Effector memory CD4-positive, alpha-beta T cell (primary cell): ENCODE results near the gene HIPK1.
"Not testable (repeated sequence)": the region's sequence is repeated elsewhere in the genome, so short reads cannot be mapped to it uniquely, and the experiment has no call there.

Experiments used
- DNase-seq, 3 donors: peaks; one replicate each; pipeline ENCODE4 v3.0.0-alpha.2; 2020
- H3K27ac ChIP-seq: 2 replicates; pipeline ENCODE4 v1.7.0; 2013; ENCODE audit warnings: mild to moderate bottlenecking, low read length, moderate library complexity; ENCODE audit not compliant: insufficient read depth, poor library complexity, severe bottlenecking
- H3K27me3 ChIP-seq: replicated peaks from 2 replicates; pipeline ENCODE4 v1.7.0; 2013; ENCODE audit warnings: mild to moderate bottlenecking, low read length; ENCODE audit not compliant: insufficient read depth, control insufficient read depth, poor library complexity, severe bottlenecking
- H3K36me3 ChIP-seq: 2 replicates; pipeline ENCODE4 v1.7.0; 2013; ENCODE audit warnings: mild to moderate bottlenecking, low read length, moderate library complexity; ENCODE audit not compliant: control insufficient read depth, insufficient read depth
- H3K4me1 ChIP-seq: 2 replicates; pipeline ENCODE4 v1.7.0; 2013; ENCODE audit warnings: low read length, mild to moderate bottlenecking; ENCODE audit not compliant: control insufficient read depth, insufficient read depth, poor library complexity, severe bottlenecking
- H3K4me3 ChIP-seq: 2 replicates; pipeline ENCODE4 v1.7.0; 2013; ENCODE audit warnings: low read length, low read depth, mild to moderate bottlenecking; ENCODE audit not compliant: insufficient read depth, poor library complexity, severe bottlenecking
- H3K9me3 ChIP-seq: 2 replicates; pipeline ENCODE4 v1.7.0; 2013; ENCODE audit warnings: mild to moderate bottlenecking, low read length, moderate library complexity; ENCODE audit not compliant: control insufficient read depth

Gene HIPK1

DNA sequence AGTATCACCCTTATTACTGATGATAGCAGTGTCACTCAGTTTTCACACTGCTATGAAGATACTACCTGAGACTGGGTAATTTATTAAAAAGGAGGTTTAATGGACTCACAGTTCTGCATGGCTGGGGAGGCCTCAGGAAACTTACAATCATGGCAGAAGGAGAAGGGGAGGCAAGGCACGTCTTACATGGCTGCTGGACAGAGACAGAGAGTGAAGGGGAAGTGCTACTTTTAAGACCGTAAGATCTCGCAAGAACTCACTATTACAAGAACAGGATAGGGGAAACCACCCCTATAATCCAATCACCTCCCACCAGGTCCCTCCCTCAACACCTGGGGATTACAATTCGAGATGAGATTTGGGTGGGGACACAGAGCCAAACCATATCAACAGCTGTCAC lies 77.7 kb downstream of the HIPK1 start:
- H3K36me3 ChIP-seq, H3K9me3 ChIP-seq, H3K27ac ChIP-seq, H3K4me1 ChIP-seq, H3K27me3 ChIP-seq, H3K4me3 ChIP-seq, DNase-seq: not testable (repeated sequence)

DNA sequence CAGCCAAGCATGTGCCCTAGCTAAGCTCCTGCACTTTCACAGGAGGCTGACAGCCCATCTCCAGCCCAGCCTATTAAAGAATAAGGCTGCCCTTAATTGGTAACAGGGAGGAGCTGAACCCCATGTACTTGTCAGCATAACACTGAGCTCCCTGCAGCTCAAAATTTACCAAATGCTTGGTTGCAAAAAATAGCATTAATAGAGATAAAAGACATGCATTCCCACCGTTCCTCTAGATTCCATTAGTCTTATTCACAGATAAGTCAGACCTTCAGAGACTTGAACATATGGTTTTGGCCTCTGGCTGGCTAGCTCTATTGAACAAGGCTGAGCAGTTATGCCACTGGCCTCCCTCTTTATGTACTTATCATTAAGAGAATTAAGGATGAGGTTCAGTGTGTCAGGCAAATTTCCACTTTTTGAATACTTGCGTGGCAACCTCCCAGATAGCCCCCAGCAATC lies 79.4 kb downstream of the HIPK1 start:
- no peak for DNase-seq
- H3K4me1 ChIP-seq = no peaks in the 10 kb centered on the region

DNA sequence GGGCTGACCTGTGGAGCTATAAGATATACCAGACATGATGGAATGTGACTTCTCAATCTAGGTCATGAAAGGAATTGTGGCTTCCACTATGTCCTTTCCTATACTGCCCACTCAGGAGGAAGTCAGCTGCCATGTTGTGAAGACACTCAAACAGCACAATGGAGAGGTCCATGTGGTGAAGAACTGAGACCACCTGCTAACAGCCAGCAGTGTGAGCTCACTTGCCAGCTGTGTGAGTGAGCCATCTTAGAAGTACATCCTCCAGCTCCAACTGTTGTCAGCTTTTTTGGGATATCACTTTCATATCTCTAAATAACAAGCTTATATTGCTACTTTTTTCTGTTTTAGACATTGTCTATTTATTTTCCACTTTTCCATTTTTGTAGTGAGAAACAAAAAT lies 79.9 kb downstream of the HIPK1 start:
- Histone ChIP-seq H3K4me1 (no peaks in the 10 kb centered on the region), H3K27me3 (no peaks in the 10 kb centered on the region), H3K36me3 (no peaks in the 10 kb centered on the region), H3K4me3 (no peak overlapping the region), H3K9me3 (no peaks in the 10 kb centered on the region), H3K27ac (no peak overlapping the region)
- DNase-seq = no peak

More for the DNA sequence above, 79.4 kb downstream of the HIPK1 start:
- H3K9me3 ChIP-seq = no peaks in the 10 kb centered on the region
- H3K36me3 ChIP-seq = no peaks in the 10 kb centered on the region
- no peak overlapping the region for H3K4me3 ChIP-seq
- no peaks in the 10 kb centered on the region for H3K27me3 ChIP-seq
- no peak overlapping the region for H3K27ac ChIP-seq

DNA sequence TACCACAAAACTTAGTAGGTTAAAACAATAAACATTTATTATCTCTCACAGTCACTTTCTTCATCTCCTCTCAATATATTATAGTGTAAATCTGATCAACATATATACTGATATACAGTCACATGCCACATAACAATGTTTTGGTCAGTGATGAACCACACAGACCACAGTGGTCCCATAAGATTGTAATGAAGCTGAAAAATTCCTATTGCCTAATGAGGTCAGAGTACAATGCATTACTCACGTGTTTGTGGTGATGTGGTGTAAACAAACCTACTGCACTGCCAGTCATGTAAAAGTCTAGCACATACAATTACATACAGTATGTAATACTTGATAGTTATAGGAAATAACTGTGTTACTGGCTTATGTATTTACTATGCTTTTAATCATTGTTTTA lies 80.3 kb downstream of the HIPK1 start:
- DNase-seq = no peak
- Histone ChIP-seq H3K36me3 (no peaks in the 10 kb centered on the region), H3K4me1 (no peaks in the 10 kb centered on the region), H3K4me3 (no peak overlapping the region), H3K27me3 (no peaks in the 10 kb centered on the region), H3K27ac (no peak overlapping the region), H3K9me3 (no peaks in the 10 kb centered on the region)

DNA sequence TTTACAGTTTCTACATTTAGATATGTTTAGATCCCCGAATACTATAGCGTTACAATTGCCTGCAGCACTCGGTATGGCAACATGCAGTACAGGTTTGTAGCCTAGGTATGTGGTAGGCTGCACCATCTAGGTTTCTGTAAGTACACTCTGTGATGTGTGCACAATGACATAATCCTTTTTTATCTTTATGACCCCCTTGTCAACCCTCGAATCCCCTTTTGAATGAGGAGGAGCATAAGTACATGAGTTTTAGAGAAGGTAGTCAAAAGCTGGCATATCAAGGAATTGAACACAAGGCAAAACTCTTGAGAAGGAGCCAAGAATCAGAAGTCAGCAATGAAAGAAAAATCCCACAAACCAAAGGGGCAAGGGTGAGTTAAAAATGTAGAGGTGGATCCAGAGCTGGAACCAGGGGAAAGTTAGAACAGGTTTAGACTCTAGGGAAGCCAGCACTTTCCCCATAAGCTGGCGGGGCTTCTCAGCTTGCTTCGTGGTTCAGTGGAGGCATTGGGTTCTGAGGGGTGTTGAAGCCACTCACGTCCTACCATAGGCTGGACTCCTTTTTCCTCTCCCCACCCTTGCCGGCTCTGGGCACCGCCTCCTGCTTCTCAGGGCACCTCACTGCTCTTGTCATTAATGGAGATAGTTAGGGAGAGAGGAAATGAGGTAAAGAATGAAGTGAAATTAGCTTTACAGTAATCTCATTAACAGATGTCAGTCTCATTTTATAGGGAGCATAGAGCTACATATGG lies 81.5 kb downstream of the HIPK1 start:
- Histone ChIP-seq H3K4me3 (no peak overlapping the region), H3K27ac (no peak overlapping the region), H3K27me3 (no peaks in the 10 kb centered on the region), H3K36me3 (no peaks in the 10 kb centered on the region), H3K4me1 (no peaks in the 10 kb centered on the region), H3K9me3 (no peaks in the 10 kb centered on the region)
- no peak for DNase-seq

DNA sequence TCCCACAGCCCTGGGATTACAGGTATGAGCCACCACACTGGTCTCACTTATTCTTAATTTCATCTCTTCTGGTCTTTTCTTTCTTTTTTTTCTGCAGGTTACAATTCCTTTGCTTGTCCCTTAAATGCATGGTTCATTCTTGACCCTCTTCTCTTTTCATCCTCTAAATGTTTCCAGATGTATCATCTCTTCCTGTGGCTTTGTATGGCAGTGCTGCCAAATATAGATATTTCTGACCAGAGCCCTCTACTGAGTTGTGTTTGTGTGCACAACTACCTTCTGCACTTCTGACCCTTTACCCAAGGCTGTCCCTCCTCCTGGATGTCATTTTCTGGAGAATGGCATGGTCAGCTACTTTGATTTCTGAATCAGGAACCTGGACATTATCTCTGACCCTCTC lies 82.7 kb downstream of the HIPK1 start:
- Histone ChIP-seq H3K4me1 (no peaks in the 10 kb centered on the region), H3K36me3 (no peaks in the 10 kb centered on the region), H3K9me3 (no peaks in the 10 kb centered on the region), H3K27me3 (no peaks in the 10 kb centered on the region), H3K4me3 (no peak overlapping the region), H3K27ac (no peak overlapping the region)
- no peak for DNase-seq

DNA sequence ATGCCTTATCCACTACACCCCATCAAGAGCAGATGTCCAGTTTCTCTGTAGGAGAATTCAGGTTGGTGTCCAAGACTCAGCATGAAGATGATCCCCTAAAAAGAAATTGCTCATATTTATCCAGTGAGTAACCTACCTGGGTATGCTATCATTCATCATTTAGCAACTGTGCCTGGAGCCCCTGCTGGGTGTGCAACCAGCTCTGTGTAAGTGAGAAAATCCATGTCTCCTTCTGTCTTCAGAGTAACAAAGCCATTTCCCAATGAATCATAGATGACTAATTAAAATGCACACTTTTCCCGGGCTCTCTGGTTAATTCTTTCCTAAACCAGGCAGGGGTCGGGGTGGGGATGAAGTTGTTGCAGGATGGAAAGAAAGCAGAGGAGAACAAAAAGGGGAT lies 86.0 kb downstream of the HIPK1 start:
- H3K27me3 ChIP-seq = no peaks in the 10 kb centered on the region
- DNase-seq = no peak
- no peaks in the 10 kb centered on the region for H3K9me3 ChIP-seq
- no peaks in the 10 kb centered on the region for H3K36me3 ChIP-seq
- H3K27ac ChIP-seq = no peak overlapping the region
- no peaks in the 10 kb centered on the region for H3K4me1 ChIP-seq
- no peak overlapping the region for H3K4me3 ChIP-seq

DNA sequence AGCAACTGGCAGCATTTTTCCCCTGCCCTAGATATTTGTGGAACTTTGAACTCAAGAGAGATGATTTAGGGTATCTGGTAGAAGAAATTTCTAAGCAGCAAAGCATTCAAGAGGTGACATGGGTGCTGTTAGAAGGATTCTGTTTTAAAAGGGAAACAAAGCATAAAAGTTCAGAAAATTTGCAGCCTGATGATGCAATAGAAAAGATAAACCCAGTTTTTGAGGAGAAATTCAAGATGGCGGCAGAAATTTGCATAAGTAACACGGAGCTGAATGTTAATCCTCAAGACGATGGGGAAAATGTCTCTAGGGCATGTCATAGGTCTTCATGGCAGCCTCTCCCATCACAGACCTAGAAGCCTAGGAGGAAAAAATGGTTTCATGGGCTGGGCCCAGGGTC lies 90.6 kb downstream of the HIPK1 start:
- not testable (repeated sequence) for H3K4me1 ChIP-seq, H3K9me3 ChIP-seq, DNase-seq, H3K36me3 ChIP-seq, H3K27ac ChIP-seq, H3K4me3 ChIP-seq, H3K27me3 ChIP-seq

DNA sequence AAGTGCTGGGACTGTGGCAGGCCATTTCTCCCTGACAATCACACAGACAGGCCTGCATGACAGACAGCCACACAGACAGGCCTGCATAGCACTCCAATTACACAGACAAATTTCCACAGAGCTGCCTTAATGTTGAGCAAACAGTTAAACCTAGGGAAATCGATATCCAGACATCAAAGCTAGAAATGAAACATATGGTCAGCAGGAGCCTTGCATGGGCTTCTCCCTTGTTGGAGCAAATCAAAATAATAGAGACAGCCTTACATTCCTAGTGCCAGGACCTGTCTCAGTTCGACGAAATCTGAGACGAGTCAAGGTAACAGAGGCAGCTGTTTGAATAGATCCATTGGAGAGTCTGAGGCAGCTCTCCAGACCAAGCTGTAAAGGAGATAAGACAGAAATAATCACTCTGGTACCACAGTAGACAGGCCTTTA lies 92.6 kb downstream of the HIPK1 start:
- no peaks in the 10 kb centered on the region for H3K27me3 ChIP-seq
- no peak for DNase-seq
- H3K9me3 ChIP-seq = no peaks in the 10 kb centered on the region
- H3K4me3 ChIP-seq = no peak overlapping the region
- no peaks in the 10 kb centered on the region for H3K4me1 ChIP-seq
- H3K27ac ChIP-seq = no peak overlapping the region
- H3K36me3 ChIP-seq = no peaks in the 10 kb centered on the region

DNA sequence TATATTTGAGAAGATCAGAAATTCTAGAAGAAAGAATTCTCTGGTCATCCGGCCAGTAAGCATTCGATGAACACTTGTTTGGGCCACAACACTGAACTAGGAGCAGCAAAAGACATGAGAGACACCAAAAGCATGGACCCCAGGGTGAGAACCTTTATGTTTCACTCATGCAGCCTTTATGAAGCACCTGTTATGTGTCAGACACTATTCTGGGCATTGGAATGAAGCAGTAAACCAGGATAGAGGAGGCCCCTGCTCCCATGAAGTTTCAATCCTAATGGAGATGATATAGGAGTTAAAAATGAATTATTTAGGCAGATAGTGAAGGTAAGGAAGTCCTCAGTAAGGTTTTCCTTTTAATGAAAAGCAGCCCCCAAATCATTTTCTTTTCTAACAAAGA lies 93.8 kb downstream of the HIPK1 start:
- no peak for DNase-seq
- Histone ChIP-seq H3K4me3 (no peak overlapping the region), H3K36me3 (no peaks in the 10 kb centered on the region), H3K4me1 (no peaks in the 10 kb centered on the region), H3K27me3 (no peaks in the 10 kb centered on the region), H3K27ac (no peak overlapping the region), H3K9me3 (no peaks in the 10 kb centered on the region)
